Mucosa of gallbladder (tissue), 1 donor: ENCODE results near the gene FOXN3. TPM values are rescaled to one million over a fixed set of nuclear protein-coding genes. Genes with fewer than 3 reads are reported as not detected.

Experiments used
- DNase-seq: peaks from one replicate; pipeline ENCODE4 v3.0.0-alpha.2; 2020; ENCODE audit warnings: low spot score
- total RNA-seq: library from RNA; stranded (reverse); gene quantifications from one replicate; pipeline ENCODE4 v1.2.1, GENCODE V29; 2021
- donor health status: DM: no; HTN: no; CAD: no.

FOXN3 gene
- total RNA-seq, 1 donor from 2014 or later: 63.0 TPM

DNA sequence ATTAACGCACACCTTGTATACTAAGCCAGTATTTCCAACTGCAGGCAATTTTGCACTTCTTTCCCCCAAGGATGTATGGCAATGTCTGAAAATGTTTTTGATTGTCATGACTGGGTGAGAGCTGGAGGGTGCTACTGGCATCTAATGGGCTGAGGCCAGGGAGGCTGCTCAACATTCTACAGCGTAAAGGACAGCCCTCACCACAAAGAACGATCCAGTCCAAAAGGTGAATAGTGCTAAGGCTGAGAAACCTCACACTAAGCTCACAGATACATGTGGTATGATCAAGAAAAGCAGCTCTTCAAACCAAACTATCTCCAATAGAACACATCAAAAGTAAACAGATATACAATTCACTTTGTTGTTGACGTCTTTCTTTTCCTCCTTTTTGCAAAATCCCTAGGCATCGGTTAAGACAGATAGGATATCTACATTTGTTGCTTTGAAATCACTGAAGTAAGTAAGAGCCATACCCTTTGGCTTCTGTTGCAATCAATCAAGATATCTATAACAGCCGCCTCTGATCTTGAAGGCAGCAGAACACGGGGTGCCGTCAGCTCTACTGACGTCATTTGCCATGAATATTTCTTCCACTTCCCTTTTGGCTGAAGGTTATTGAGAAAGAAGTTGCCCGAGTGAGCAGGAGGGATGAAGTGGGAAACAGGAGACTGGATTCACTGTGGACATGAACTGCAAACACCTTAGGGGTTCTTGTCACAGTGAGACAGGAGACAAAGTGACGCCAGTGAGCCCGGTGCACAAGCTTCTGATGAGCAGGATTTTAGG, 218.3 kb downstream of the FOXN3 start:
- peak; percentile 62 for DNase-seq

DNA sequence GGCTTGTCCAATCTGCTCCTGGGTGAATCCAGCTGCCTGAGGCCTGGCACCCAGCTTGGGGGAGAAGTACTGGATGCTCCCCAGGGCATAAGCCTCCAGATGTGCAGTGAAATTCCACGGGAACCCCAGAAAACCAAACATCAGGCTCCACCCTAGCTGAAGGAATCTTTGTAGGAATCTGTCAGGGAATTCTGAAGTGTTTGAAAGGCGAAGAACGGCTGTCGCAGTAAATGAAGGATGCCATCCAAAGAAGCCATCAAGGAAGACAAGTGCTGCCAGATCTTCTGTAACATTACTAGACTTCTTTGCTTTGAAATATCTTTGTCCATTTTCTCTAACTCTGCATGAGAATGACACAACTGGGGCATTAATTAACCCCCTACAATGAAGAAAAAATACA, 219.4 kb downstream of the FOXN3 start:
- no peak for DNase-seq

DNA sequence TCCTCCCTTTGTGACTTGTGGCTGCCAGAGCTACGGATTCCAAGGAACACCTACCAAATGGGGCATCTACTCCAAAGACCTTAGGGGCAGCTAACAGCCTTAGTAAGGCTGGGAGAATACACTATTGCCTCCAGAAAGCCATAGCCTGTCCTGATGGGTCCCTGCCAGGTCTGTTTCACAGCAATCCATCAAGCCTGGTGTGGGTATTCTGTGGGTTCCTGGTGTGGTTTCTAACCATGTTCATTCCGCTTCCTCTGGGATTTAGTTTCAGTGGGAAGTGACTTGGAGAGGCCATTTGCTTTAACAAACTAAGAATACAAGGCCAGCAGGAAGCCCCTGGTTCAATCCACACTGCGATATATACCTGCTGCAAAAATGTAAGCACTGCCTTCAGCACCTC, 220.5 kb downstream of the FOXN3 start:
- DNase-seq: no peak

DNA sequence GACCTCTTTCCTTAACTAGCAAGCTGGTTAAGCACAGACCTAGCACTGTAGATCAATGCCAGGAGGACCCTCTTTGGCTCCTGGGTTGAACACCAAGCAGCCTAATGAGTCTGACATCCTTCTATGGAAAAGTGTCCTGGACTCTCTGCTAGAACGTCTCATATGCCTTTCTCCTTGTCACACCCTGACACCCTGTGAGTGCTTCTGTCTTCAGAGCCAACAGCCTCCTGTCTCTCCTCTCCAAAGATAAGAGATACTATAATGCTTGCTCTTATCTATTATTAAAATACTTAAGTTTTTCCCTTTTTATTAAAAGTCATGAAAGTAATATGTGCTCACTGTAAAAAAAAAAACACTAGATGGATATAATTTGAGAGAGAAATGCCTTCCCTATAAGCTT, 222.7 kb downstream of the FOXN3 start:
- DNase-seq: no peak

DNA sequence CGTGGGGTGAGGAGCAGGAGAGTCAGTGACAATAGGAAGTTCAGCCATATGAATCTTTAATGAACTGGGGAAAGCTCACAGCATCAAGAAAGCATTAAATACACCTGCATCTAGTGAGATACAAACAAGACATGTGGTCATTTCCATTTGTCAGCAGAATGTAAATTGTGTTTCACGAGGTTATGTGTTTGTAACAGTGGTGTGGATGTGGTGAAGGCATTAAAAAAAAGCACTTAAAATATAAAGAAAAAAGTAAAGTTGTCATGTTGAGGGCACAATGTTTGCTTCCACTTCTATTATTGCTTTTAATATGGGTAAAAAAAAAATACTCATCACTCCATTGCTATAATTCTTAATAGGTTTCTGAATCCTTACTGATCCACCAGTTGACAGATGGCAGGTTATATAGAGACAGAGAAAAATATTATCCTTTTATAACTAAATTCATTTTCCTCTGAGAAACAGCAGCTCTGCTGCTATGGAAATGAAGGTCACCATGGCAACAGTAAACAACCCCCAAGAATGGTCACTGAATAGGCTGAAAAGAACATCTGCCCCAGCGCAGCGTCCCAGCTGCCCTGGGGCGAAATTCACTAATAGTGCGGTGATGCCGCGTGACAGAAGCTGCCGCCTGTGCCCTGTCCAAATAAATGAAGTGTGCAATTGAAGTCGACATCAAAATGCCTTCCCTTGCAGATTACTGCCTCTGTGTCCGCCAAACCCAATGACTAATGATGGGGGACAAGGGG, 226.1 kb downstream of the FOXN3 start:
- no peak for DNase-seq

DNA sequence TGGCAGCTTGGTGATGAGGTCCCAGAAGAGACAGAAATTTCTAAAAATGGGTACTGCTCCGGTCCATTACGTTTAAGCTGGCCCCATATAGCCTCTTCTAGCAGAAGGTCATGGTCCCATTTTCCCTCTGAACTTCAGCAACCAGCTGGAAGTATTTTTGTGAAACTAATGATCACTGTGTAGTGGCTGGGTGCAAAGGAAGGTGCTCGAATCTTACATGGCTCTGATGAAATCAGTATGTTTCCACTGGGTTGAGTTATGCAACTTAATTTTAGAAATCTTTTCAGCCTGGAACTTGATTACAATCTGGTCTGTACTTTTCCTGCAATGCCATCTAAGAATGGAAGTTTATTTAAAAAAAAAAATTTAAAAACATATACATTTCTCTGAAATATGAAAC, 228.5 kb downstream of the FOXN3 start:
- no peak for DNase-seq

DNA sequence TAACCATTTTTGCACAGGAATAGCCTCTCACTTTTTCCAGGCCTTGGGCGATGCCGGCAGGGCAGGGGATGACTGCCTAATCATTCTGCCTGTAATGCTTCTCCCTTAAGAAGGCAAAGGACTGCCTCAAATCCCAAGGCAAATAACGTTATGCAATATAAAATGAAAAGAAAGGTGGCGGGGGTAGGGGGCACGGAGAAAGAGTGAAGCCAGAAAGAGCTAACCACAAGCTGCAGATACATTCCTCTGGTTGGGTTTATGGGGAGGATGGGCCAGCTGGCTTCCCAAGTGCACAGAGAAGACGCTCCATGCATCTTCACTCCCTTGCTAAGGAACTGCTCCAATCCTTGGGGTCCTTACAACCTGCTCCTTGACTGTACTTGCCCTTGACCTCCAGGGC, 229.5 kb downstream of the FOXN3 start:
- no peak for DNase-seq

DNA sequence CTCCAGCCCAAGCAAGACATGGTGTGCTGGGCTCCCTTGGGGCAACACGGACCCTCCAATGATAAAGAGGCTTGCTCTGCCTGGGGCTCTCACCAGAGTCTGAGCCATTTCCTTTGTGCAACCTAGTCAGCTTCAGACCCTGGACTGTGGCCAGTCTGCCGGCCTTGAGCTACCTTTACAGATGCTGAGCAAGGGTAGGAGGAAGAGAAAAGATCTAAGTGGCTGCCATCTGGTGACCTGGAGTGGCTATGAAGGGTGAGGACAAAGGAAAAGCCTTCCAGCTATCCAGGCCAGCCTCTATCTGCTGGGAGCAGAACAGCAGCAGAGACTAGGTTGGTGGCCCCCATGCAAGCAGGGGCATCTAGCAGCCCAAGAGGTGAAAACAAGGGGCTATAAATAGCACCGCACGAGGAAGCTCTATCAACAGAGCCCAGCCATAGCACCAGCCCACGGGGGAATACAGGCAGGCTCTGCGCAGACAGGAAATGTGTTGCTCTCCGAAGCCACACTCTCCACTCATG, 230.1 kb downstream of the FOXN3 start:
- peak; percentile 57 for DNase-seq

DNA sequence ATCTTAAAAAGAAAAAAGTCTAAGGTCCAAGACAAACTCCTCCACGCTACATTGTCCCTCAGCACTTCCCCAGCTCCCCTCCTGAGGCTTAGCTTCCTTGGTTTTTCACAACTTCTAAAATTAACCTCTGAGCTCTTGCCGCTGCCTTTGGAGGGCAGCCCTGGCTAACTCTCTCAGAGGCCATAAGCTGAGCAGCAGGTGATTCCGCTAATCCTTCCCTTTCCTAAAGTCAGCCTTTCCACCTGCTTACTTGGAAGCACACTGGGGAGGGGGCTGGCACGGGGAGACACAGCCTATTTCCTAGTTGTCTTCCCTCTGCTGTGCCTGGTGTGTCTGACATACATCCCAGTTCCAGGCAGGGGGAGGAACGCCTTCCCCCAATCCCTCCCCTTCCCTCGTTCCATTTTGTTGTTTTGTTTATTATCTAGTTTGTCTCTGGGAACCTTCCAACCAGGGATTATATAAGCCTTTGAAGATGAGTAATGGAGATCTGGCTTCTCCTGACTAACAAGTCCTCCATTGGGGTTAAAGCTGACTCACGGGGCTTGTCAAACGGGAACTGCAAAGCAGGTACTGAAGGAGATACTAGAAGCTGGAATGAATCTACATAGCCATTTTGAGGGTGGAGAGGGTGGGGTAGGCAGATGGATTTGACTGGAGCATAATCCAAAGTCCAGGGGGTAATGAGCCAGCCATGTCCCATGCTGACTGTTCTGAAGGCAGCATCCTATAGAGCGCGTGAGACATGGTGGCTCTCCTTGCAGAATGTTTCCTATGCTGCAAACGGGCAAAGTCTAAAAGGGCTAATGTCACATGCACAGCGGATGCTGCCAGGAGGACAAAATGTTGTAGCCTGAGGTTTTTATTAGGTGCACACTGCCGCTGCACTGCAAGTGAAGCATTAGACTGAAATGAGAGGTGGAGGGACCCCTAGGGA, 230.8 kb downstream of the FOXN3 start:
- peak; percentile 49 for DNase-seq

DNA sequence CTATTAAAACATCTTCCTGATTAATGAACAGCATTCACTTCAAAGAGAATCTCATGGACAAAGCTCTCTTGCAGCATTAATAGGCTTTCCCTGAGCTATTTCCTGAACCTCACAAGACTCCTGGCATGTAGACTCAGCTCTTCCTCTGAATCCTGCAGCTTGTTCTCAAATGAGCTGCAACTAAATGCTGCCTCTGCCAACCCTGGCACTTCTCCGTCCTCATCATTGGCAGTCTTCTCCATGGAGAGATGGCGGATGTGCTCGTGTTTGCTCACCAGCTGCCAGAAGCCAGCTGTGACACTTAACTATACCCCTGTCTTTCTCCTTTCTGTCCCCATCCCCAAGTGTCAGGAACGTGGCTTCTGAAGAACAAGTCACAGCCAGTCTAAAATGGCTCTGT, 232.1 kb downstream of the FOXN3 start:
- DNase-seq: no peak

DNA sequence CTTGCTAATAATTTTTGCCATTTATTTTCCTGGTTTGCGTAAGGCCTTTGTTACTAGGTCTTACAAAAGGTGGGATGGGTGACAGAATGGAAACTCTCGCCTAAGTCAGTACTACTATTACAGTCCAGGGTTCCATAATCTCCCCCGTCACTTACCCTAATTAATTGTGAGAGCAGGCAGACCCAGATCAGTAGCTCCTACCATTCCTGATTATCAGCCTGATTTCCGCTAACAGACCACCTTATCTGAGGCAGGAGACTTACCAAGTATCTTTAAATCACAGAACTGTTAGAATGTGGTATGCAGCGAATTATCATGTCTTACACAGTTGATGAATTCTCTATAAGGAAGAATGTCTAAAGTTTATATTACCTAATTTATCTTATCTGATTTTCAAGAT, 234.7 kb downstream of the FOXN3 start:
- DNase-seq: no peak

DNA sequence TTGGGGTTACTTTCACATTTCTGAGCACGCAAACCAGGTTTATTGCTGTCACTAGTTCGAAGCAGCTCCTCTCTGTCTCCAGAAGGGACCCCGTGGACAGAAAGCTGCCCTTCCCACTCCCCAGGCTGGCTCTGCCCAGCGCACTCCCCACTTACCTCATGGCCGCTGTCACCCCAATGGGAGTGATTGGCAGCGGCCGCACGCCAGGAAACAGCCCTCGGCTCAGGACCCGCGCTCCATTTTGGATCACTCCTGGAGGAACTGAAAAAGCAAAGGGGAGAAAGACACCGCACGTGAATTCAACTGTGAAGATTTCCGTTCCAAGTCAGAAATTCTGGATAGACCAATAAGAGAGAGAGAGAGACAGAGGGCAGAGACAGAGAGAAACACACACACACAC, 236.5 kb downstream of the FOXN3 start:
- no peak for DNase-seq

DNA sequence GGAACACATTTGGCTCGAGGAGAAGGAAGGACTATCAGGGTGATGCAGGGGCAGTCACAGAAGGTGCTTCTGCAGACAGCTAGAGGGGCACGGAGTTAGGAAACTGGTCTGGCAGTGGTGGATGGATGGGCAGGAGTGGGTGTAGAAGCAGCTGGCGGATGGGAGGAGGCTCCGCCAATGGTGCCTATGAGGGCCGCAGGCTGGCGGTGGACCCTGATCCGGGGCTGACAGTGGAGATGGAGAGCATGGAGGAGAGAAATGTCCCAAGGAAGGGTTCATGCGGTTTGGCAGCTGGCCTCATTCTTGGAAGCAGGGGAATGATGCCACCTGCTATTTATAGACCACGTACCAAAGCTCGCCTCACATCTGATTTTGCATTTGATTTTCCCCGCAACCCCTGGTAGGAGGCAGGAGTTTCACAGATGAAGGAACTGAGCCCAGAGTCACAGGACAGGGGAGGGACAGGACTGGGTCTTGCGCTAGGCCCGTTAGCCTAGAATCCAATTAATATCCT, 237.1 kb downstream of the FOXN3 start:
- DNase-seq: no peak

DNA sequence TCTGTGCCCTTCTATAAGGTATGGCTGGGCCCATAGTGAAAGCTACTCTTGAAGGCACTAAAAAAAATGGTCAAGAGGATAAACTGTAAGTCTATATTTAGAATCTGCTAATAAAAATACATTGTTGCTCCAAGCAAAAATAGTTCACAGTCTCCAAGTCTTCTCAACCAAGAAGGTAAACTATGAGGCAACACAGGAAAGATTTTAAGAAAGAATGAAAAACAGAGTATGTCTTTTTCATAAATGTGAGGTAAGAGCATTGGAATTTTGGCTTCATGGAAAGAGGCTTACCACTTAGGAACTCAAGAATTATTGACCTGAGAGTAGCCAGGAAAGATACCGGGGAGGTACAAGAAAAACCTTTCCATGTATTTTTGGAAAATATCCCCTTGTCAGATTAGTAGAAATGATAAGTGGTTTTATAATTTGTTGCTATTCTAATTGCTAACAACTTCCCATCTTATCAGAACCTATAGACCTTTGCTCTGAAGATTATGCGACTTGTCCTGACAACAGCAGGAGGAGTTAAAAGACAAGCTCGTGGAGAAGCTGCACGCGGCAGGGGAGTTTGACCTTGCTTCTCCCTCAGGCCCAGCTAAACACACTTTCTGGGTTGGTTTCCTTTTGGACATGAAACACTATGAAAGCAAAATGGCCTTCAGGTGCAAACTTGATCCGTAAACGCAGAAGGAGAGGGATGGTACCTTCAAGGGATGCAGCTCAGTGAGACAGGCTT, 238.1 kb downstream of the FOXN3 start:
- DNase-seq: no peak

DNA sequence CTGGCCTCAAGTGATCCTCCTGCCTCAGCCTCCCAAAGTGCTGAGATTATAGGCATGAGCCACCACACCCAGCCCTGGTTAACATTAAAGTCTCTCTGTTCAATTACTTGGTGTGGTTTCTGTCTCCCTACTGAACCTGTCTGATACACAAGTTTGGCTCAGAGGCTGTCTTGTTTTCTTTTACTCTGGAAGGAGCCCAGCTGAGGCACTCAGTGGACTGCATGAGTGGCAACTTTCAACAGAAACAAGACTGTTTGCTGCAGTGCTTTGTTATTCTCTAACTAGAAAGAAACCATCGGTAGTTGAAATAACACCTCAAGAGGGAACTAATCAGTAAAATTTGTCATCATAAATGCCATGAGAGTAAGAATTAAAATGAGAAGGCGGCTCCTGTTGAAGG, 238.7 kb downstream of the FOXN3 start:
- no peak for DNase-seq

DNA sequence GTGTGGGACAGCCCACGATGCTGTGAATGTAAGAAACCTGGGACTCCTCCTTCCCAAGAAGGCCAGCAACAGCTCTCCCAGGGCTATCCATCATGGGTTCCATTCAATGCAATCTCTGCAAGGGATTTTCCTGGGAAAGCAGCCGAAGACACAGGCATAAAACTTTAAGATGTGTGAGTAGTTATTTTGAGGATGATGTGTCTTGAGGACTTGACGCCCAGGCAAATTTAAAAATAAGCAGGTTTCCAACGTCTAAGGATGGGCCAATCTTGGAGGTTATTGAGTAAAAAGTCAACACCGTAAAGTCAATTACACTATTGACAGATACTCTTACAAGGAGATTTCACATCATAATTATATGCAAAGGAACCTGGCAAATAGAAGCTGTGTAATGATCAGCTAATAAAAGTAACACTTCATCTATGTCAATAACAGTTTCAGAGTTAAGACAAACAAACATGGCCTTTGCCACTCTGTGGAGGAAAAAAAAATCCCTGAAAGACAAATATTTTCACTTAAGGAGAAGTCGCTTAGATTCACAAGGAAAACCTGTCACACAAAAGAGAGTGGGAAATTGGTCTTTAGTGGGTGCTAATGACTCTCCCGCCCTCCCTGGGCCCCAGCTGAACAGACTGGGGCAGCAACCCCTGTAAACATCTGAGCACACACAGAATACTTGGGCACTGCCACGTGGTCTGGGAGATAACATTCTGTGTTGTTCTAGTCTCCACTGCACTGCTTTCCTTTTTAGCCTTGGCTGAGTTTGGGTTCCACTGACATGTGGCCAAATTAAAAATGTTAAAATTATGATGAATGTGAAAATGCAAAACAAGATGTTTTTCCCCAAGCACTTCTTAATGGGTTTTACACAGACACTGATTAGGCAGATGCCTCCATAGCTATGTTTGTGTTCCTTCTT, 240.9 kb downstream of the FOXN3 start:
- peak; percentile 28 for DNase-seq

DNA sequence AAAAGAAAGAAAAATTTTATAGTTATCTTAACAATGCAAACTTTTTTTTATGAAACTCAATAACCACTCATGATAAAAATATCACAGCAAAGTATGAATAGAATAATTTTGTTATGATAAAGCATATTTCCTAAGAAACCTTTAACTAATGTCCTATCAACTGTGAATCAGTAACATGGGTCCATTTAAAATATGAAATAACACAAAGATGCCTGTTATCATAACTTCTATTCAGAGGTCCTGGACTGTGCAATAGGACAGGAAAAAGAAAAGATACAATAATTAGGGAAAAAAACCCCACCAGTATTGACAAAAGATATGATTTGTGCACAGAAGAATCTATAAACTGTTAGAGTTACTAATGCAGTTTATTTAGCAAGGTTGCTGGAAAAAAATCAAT, 245.4 kb downstream of the FOXN3 start:
- no peak for DNase-seq

DNA sequence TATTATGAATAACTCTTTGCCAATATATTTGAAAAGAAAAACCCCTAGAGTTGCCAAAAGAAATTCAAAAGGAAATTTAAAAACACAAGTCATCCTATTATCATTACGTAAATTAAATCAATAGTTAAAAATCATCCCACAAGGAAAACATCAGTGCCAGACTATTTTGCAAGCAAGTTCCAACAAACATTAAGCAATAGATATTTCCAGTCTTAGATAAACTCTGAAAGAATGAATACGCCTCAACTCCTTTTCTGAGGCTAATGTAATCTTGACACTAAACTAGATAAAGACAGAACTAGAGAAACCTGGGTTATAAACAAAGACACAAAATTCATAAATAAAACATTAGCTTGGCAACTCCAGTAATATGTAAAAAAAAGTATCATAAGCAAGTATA, 245.9 kb downstream of the FOXN3 start:
- DNase-seq: no peak

DNA sequence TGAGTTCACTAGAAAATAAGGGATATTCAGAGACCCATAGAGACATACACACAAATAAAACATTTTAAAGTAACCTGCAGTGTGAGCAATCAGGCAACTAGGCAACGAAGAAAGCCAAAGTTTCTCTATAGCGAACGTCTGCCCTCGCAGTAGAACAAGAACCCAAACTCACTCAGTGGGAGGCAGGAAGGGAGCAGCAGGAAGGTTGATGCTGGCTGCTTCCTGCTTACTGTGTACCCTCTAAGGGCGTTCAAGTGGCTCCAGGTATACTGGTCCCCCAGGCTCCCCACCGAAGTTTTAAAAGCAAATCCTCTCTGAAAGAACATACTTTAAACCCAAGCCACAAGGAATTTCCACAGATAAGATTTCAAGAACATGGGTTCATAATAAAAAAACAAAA, 249.3 kb downstream of the FOXN3 start:
- DNase-seq: no peak

DNA sequence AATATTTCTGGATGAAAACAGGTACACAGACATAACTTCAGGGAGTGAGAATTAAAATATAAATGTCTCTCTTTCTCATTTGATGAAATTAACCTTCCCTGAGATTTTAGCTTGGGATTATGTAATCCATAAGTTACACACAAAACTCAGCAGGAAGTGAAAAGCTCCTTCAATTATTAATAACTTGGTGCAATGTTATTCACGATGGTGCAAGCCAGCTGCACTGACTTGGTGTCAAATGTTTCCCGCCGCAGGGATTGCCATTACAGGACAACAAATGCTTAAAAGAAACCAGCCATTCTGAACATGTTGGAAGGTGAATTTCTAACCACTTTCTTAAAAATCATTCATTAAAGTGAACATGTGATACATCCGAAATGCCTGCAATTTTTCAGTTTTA, 250.4 kb downstream of the FOXN3 start:
- no peak for DNase-seq
